Right lobe of liver (tissue), 4 donors: Measurements from ENCODE around the gene HECTD4.

Source experiments
- POLR2A ChIP-seq: fragments of 450-650 bp; IDR thresholded peaks from one replicate; pipeline ENCODE4 v1.6.1; 2017; ENCODE audit warnings: antibody characterized with exemption, mild to moderate bottlenecking
- TF ChIP-seq, protein P1 (sequence below), 4 donors: fragments of 200-600 bp in 3 of 4; fragments of 450-650 bp in 1 of 4; IDR thresholded peaks; one replicate each; pipeline versions ENCODE4 v1.5.1 to v1.8.0; 2016 to 2022; ENCODE audit warnings: antibody characterized with exemption in 4 of 4, mild to moderate bottlenecking in 2 of 4
- donor health status: DM: no; HTN: no; CAD: no.
- donor health status: DM: no; HTN: no; CAD: no.
- donor health status: DM: no; HTN: yes; CAD: no.

DNA sequence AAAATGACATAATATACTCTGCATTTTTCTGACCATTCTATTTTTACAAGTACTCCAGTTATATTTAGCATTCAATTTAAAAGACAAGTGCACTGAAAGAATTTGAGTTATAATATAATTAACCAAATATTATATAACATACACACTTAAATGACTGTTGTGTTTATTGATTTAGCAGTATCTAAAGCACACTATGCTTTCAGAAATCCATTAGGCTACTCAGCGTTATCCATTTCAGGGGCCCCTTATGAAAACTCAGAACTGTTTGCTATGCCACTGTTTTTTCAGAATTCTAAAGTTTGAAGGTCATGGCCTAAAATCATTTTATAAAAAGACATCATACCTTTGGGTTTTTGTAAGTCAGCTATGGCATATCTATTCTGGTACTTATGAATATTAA lies 57.1 kb downstream of the HECTD4 start:
- TF ChIP-seq, protein P1, sequence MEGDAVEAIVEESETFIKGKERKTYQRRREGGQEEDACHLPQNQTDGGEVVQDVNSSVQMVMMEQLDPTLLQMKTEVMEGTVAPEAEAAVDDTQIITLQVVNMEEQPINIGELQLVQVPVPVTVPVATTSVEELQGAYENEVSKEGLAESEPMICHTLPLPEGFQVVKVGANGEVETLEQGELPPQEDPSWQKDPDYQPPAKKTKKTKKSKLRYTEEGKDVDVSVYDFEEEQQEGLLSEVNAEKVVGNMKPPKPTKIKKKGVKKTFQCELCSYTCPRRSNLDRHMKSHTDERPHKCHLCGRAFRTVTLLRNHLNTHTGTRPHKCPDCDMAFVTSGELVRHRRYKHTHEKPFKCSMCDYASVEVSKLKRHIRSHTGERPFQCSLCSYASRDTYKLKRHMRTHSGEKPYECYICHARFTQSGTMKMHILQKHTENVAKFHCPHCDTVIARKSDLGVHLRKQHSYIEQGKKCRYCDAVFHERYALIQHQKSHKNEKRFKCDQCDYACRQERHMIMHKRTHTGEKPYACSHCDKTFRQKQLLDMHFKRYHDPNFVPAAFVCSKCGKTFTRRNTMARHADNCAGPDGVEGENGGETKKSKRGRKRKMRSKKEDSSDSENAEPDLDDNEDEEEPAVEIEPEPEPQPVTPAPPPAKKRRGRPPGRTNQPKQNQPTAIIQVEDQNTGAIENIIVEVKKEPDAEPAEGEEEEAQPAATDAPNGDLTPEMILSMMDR (IDR thresholded peaks at IDR 0.05): no peak
- TF ChIP-seq POLR2A: no peak
